Activated naive CD4-positive, alpha-beta T cell treated with anti-CD3 and anti-CD28 coated beads, Interleukin-2, amount 50 U/mL, for 16 hours (primary cell): ENCODE data around the gene P2RY8.
"Not testable (repeated sequence)": the region's sequence is repeated elsewhere in the genome, so short reads cannot be mapped to it uniquely, and the experiment has no call there.

Experiments
- DNase-seq: peaks from one replicate; pipeline ENCODE4 v3.0.0-alpha.2; 2020

Gene P2RY8

DNA sequence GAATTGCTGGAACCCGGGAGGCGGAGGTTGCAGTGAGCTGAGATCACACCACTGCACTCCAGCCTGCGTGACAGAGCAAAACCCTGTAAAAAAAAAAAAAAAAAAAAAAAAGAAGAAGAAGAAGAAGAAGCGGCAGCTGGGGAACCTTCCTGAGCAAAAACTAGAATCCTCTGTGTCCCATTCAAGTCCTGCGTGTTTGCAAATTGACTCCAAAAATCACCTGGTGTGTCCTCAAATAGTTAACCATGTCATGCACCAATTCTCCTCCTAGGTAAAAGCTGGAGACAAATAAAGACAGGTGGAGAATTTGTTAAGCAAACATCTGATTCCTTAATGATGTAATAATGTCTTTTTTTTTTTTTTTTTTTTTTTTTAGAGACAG, 52.4 kb downstream of the P2RY8 start:
- no peak for DNase-seq

GRCh38 chrX:1483843-1484637, 52.9 kb downstream of the P2RY8 start:
- no peak for DNase-seq

- DNase-seq, result not testable (repeated sequence)
Observed at GRCh38 chrX:1482530-1482928, 54.5 kb downstream of the P2RY8 start.

DNA sequence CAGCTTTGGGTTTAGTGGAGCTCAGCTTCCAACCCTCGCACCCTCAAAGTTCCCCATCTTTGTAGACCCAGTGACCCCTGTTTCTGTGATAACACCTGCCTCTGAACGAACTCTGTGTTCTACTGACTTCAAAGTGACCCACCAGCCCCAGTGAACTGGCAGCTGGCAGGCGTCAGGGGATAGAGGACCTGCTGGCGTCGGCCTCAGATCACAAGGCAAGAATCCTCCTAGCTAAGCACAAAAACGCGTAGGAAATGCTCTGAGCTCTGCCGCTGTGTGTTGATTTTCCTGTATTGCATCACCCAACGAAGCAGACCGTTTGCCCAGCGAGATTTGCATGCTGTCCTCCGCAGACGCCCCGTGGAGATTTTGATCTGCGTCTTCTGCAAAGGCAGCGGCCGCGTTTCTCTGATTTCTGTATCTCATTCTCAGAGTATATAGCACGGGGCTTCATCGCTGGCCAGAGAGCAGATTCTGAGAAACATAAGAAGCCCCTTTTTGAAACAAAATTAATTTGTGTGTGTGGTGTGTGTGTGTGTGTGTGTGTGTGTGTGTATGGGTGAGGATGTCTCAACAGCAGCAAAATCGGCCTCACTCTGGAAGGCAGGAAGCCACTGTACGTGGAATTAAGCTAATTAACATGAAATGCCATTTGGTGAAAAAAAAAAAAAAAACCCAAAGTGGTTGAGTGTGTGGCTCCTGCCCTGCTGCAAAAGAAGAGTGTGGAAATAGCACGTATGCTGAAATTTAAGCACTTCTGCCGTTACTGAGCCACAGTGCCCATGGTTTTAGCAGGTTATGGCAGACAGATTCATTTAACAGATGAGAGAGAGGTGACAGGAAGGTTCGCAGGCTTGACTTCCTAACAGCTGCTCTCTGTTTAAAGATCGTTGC, 55.1 kb downstream of the P2RY8 start:
- peak; percentile 70 for DNase-seq

GRCh38 chrX:1480082-1480785, 56.8 kb downstream of the P2RY8 start:
- DNase-seq, result no peak

- DNase-seq, result no peak
Observed at GRCh38 chrX:1477801-1478458, 59.1 kb downstream of the P2RY8 start.

- DNase-seq, result no peak
Observed at GRCh38 chrX:1477229-1477628, 59.8 kb downstream of the P2RY8 start.

- no peak for DNase-seq
Observed at GRCh38 chrX:1476682-1477081, 60.3 kb downstream of the P2RY8 start.

GRCh38 chrX:1475881-1476280, 61.1 kb downstream of the P2RY8 start:
- DNase-seq, result no peak

- no peak for DNase-seq
Observed at GRCh38 chrX:1475481-1475880, 61.5 kb downstream of the P2RY8 start.

- not testable (repeated sequence) for DNase-seq
Observed at GRCh38 chrX:1474593-1474992, 62.4 kb downstream of the P2RY8 start.

DNA sequence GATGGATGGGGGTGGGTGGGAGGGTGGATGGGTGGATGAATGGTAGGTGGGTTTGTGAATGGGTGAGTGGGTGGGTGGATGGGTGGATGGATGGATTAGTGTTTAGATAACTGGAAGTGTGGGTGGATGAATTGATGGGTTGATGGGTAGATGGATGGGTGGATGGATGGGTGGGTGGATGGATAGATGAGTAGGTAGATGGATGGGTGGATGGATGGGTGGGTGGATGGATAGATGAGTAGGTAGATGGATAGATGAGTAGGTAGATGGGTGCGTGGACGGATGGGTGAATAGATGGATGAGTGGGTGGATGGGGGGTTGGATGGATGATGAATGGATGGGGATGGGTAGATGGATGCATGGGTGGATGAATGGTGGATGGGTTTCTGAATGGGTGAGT, 64.0 kb downstream of the P2RY8 start:
- DNase-seq, result no peak

DNA sequence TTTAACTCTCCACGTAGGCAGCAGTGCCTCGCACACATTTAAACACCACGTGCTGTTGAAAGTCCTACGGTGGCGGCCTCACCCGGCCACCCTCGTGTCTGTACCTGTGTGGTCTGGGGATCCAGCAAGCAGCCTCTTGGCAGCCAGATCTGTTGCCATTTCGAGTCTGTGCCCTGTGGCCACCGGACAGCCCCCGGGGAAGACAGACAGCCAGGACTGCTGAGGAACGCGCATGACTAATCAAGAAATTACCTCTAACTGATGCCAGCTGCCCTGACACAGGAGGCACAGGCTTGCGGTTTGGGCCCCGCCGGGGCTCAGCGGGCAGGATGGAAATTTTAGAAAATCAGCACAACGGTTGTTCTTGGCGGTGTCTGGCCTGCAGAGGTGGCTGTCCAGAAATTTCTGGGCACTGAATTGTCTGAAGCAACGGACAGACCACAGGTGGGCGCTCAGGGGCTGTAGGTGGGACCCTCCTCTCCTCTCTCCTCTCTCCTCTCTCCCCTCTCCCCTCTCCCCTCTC, 68.7 kb downstream of the P2RY8 start:
- DNase-seq, result peak; percentile 72

- DNase-seq, result no peak
Observed at GRCh38 chrX:1466971-1467561, 69.9 kb downstream of the P2RY8 start.

GRCh38 chrX:1466232-1466661, 70.7 kb downstream of the P2RY8 start:
- no peak for DNase-seq

GRCh38 chrX:1465286-1466231, 71.4 kb downstream of the P2RY8 start:
- no peak for DNase-seq

DNA sequence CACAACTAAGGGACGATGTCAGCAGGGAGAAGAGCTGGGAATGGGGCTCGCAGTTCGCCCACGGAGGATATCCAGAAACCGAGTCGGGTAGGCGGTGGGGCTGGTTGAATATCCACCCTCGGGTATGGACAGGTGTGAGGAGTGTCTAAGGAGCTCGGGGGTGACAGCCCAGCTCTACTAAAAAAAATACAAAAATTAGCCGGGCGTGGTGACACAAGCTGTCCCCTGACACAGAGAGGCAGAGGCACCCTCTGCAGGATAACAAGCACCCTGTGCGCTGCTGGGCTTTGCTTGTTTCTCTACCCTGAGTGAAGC, 72.1 kb downstream of the P2RY8 start:
- no peak for DNase-seq

GRCh38 chrX:1464041-1464970, 72.7 kb downstream of the P2RY8 start:
- no peak for DNase-seq

DNA sequence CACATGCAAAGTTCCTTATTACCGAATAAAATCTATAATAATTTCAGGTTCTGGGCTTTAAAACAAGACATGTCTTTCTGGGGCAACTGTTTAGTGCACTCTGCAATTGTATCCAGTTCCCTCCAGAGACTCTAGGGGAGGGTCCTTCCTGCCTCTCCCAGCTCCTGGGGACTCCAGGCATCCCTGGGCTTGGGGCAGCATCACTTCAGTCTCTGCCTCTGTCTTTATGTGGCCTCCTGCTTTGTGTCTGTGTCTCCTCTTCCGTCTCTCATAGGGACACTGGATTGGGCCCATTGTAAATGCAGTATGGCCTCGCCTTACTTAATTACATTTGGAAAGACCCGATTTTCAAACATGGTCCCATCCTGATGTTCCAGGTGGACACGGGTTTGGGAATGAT, 73.4 kb downstream of the P2RY8 start:
- no peak for DNase-seq
